CD4-positive, alpha-beta T cell treated with Interferon gamma for 1 hour (primary cell): ENCODE measurements around the gene KIF26B.
"Not testable (repeated sequence)": the region's sequence is repeated elsewhere in the genome, so short reads cannot be mapped to it uniquely, and the experiment has no call there.

Experiments
- DNase-seq: peaks from one replicate; pipeline ENCODE4 v3.0.0-alpha.2; 2020

The KIF26B gene

DNA sequence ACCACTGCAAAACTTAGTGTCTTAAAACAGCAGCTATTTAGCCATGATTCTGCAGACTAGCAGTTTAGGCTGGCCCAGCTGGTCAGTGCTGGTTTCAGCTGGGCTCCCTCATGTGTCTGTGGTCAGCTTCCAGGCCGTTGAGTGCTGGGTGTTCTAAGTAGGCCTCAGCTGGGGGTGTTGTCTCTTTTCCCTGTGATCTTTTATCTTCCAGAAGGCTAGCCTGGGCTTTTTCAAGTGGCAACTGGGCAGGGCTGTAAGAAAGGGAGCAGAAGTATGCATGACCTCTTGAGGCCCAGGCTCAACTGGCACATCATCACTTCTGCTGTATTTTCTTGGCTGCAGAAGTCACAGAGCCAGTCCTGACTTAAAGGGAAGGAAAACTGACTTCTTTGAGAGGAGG is 136.1 kb downstream of the KIF26B start:
- no peak for DNase-seq

DNA sequence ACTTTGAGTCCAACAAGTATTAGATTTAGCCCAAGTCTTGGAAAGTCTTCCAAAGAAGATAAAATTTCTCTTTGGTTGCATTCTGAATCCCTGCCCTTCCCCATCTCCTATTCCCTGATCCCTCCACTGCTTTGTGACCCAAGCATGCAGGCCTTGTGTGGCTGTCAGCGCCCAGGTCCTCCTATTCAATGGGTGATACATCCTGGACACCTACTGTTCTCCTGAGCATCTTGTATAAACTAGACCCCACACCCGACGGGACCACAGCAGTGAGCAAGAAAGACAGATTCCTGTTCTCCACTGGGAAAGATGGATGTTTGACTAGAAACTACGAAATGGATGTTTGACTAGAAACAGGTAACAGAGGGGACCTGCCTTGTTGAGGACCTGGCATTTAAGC is 136.6 kb downstream of the KIF26B start:
- DNase-seq: no peak

DNA sequence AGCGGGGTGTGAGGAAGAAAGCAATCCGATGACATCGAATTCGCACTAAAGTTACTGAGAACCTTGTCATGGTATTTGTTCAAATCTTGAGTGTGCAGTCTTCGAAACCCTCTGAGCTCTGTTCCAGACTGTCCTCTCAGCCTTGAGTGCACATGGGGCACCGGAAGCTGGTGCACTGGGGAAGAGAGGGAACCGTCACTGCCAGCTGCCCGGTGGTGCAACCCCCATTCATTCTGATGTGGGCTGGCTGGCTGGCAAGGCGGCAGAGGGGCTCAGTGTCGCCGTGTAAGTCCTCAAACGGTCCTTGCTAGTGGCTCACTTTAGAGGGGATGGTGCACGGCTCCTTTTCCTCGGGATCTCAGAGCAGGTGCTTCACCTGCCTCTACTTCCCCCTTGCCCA is 137.4 kb downstream of the KIF26B start:
- no peak for DNase-seq

DNA sequence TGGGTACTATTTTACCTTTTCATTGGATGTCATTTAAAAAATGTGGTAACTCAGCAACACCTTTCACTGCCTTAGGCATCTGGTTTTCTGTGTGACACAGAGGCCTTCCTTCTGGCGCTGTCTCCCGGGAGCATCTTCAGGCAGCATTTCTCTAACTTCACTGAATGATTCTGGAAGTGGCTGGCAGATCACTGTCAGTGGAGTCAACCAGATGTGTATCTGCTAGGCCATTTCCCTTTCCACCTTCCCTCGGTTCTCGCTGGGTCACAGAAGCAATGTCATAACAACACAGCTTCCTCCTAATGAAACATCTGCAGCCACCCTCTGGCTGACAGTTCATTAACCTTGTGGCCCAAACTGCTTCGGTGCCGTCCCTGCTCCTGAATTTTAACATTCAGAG is 137.8 kb downstream of the KIF26B start:
- no peak for DNase-seq

GRCh38 chr1:245294020-245294419 is 139.2 kb downstream of the KIF26B start:
- DNase-seq: no peak

DNA sequence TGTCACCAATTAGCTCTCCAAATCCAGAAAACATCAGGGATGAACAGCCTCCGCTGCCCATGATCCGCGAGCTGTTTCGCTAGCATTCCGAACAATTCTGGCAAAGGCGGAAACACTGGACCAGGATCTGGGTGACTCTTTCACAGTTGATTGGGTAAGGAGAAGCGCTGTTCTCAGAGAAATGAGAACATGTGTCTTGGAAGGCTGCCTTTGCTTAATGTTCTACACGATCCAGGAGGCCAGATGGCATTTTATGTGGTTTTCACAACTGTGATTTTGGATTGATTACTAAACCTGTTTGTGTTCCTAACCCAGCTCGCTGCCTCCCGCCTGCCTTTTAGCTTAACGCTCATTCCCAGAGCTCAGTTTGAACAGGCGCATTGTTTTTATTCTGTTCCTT is 144.0 kb downstream of the KIF26B start:
- DNase-seq: no peak

DNA sequence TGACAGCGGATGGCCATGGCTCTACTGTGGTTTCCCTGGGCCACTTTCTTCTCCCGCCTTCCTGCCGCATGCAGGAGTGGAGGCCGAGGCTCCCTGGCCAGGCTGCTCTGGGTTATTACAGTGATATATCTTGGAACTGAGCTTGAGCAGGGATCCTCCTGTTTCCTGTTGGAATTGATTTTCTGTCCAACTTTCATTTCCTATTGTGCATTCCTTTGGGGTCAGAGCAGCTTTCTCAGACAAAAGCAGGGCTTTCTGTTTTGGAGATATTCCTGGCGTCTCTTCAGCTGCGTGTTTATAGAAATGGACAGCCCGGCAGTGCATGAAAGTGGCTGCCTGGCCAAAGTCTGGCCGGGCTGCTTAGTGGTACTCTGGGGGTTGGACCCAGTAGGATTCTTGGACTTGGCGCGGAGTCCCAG is 146.4 kb downstream of the KIF26B start:
- DNase-seq: no peak

- DNase-seq: no peak
Observed at GRCh38 chr1:245301921-245302320, 147.1 kb downstream of the KIF26B start.

GRCh38 chr1:245304698-245305097 is 149.9 kb downstream of the KIF26B start:
- no peak for DNase-seq

DNA sequence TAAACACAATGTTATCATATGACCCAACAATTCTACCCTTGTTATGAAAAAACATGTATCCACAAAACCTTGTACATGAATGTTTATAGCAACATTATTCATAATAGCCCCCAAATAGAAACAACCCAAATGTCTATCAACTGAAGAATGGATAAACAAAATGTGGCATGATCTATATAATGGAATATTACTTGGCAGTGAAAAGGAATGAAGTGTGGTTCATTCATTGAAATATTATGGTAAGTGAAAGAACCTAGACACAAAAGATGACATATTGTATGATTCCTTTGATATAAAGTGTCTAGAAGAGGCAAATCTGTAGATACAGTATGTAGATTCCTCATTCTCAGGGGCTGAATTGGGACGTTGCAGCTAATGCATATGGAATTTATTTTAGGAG is 151.2 kb downstream of the KIF26B start:
- DNase-seq: no peak

DNA sequence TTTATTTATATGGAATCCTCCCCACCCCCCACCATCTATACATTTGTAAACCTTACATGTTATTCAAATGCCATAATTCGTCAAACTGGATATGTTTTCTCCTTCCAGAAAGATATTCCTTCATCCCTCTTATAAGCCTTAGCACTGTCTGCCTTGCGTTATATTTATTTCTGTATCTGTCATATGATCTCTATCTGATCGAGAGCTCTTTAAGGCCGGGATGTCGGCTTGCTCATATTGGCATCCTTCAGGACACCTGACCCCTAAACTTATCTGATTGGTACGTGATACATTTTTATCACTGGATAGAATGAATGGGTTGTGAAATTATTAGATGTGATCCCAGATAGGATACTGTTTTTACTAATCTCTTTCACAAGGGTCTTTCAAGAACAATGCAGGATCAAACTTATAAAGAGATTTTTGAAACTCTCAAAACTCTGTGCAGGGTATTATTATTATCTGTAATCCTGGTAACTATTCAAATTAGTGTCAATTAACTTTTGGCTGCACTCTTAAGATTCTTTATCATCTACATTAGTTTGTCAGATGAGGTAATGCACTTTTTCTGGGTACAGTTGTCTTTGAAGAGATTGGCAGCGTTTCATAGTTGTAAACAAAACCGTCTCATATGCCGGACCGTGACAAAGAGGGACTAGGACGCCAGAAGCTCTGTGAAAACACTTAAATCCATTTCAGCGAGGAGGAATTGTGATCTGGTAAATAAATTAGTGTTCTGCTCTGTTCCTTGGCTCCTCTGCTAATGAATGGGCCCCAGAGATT is 152.0 kb downstream of the KIF26B start:
- no peak for DNase-seq

- peak; percentile 50 for DNase-seq
Observed at GRCh38 chr1:245310571-245311531, 156.1 kb downstream of the KIF26B start.

DNA sequence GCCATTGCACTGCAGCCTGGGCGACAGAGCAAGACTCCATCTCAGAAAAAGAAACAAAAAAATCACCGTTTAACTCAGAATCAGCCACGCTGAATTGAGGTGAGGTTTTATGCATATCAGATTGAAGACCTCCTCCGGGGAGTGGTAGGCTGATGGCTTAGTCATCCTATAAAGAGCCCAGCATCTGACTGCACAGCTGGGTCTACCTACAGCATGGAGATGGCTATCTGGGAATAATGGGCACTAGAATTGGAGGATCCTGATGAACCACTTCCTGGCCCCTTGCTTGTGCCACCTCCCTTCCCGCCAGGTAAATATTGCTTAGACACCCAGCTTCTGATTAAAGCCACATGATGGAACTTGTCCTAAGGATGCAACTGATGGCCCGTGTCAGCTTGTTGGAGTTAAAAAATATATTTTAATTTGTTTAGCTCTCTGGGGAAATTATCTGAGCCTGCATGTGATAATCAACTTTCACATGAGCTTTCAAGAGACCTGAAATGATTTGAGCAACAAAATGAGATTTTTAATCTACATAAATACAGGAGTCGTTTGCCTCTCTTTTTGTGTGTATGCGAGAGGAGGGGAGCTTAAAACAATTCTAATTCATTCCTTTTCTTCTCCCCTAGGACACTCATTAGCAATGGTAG is 157.2 kb downstream of the KIF26B start:
- DNase-seq: no peak

DNA sequence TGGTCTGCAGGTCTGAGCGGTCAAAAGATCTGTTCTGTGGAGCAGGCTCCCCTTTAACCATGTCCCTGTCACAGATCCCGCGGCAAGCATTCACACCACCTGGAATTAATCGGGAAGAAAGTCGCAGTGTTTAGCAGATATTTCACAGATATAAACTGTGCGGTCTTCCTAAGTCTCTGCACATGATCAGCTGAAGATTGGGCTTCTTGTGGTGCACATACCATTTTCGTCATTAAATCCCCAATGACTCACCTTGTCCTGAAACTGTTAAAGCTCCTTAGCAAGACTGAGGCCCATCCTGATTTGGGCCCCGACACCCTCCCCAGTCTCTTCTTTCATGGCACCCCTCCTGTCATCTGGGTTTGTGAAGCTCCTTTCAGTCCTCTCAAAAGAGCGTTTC is 158.8 kb downstream of the KIF26B start:
- DNase-seq: no peak

GRCh38 chr1:245316784-245317183 is 162.0 kb downstream of the KIF26B start:
- DNase-seq: no peak

DNA sequence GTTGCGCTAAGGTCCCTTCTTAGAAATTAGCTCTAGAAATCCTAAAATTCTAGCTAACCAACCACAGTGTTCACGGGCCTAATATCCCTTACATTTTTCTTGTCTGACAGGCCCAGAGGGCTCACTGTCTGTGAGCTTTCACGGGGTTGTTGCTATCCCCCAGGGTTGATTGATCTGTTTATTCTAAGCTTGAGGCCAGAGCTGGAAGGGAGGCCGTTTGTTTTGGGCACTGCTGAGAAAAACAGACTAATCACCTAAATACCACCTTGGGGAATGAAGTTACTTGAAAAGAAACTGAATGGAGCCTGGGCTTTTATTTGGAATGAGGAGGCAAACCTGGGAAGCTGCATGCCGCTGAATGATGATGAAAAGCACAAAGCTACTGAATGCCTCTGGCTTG is 162.4 kb downstream of the KIF26B start:
- DNase-seq: no peak

DNA sequence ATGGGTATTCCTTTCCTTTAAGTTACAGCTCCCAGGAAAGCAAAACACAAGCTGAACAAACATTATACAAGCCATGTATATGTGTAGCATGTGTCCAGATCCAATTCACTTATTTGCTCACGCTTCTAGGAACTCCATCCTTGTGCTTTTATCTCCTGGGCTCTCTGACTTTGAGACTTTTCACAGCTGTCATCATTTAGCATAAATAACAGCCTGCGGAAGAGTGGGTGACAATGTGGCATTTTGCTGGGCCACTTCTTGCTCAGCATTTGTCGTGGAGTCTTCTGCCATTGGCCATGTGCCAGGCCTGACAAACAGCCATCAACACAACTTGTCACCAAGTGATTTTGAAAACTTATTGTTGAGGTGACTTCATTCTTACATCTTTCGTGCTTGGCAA is 164.3 kb downstream of the KIF26B start:
- no peak for DNase-seq

DNA sequence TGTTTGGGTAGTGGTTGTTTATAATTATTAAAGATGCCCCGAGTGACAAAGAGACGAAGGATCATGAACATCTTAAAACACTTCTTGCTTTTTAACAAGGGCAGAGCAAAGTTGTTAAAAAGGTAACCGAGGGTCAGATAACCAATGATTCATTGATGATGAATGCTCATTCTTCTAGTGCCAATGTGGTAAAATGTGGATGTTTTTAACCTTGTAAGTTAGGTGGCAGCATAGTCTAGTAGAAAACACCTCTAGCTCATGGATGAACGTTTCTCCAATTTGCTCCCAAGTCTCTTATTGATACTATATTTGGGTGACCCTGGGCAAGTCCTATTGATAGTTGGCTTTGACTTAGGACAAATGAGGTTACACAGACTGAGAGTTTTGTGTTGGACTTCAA is 167.9 kb downstream of the KIF26B start:
- no peak for DNase-seq

DNA sequence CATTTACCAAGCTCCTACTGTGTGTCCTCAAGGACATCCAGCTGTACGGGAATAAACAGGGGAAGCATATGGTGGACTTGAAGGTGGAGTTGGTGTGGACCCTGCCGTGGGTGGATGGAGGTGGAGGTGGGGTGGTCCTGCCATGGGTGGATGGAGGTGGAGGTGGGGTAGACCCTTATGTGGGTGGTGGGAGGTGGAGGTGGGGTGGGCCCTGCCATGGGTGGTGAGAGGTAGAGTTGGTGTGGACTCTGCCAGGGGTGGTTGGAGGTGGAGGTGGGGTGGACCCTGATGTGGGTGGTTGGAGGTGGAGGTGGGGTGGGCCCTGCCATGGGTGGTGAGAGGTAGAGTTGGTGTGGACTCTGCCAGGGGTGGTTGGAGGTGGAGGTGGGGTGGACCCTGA is 169.0 kb downstream of the KIF26B start:
- not testable (repeated sequence) for DNase-seq

- no peak for DNase-seq
Observed at GRCh38 chr1:245325922-245326795, 171.4 kb downstream of the KIF26B start.

DNA sequence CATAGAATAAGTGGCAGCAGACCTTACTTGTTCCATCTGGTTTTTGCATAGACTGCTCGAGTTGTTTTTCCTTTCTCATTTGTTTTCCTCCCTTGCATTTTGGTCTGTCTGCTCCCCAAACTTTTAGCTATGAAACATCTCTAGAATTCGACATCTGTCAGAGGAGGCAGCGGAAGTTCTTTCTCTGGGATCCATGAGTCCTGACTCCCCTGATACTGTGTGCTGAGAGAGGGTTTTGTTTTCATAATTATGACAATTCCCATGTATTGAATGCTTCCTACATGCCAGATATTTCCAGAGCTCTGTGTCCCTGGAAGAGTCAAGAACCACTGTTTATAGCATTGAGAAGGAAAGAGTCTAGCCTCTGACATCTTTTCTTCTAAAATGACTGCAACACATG is 172.6 kb downstream of the KIF26B start:
- DNase-seq: no peak

DNA sequence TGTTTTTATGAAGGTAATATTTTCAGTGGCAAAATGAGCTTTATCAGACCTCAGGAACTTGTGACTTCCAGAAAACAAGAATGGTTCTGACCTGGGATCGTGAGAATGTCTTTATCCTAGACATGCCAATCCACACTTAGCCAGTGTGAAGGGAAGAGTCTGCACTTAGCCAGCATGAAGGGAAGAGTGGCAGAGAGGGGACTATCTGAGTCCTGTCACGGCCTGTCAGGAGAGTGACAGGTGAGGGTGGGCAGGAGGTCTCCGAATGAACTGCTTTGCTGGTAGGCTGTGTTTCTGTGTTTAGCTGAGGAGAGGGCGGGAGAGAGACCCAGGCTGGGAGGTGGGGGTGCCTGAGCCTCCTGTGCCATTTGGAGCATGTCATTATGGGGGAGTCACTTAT is 173.1 kb downstream of the KIF26B start:
- no peak for DNase-seq

DNA sequence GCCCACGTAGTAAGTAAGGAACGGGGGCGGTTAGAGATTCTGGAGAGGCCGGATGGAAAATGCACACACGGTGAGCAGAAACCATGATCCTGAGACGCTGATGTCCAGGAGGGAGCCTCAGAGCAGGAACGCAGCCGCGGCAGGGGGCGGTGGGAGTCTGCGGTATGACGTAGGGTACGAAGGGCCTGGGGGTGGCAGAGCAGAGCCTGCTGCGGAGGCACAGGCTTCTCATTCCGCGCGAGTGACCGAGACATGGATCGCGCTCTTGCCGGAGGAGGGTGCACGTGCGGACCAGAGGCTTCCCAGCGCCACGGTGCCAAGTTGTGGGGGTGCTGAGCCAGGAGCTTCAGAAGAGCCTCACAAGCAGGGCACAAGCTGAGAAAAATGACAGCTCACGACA is 176.2 kb downstream of the KIF26B start:
- no peak for DNase-seq
